Stimulated activated CD8-positive, alpha-beta memory T cell treated with anti-CD3 and anti-CD28 coated beads, Interleukin-4, amount 100 ng/mL, for 24 hours (primary cell): Measurements from ENCODE around the gene SRD5A1.

Source experiments
- DNase-seq: peaks from one replicate; pipeline ENCODE4 v3.0.0-alpha.2; 2020; ENCODE audit warnings: low read depth

SRD5A1 gene

GRCh38 chr5:6686501-6686900, 53.3 kb downstream of the SRD5A1 start:
- no peak for DNase-seq

DNA sequence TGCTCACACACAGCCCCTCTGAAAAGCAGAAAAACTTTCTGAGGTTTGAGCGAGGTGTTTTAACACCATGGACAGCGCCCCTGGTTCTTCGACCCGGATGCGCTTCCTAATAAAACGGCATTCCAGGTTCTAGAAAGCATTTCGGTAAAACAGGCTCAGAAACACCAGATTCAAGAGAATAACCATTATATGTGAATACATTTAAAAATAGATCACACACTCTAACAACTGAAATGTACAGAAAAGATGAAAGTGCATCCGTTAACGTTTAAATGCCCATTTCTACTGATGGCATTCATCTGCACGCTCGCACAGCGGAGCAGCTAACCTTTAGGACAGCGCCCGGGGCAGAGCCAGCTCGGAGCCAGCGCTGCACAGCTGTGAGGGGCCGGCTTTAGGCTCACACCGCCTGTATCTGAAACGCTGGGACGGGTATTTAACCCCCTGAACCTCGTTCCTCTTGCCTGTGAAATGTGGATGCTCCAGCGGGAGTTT, 53.7 kb downstream of the SRD5A1 start:
- DNase-seq: no peak

DNA sequence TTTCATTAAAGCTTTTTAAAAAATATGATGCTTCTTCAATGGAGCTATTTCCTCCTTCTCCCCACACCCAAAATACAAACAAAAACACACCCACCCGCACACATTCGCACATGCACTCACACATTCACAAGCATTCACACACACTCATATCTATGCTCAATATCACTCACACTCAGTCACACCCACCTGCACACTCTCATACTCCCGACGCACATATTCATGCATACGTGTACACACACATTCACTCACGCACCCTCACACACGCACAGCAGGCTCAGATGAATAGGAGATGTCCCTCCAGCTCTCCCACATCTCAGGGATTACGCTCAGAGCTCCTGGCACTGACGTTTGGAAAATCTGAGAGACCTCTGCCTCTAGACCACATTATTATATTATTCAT, 54.3 kb downstream of the SRD5A1 start:
- DNase-seq: no peak

- no peak for DNase-seq
These were observed 59.7 kb downstream of the SRD5A1 start for GRCh38 chr5:6692906-6693305.

- no peak for DNase-seq
These were observed 65.5 kb downstream of the SRD5A1 start for GRCh38 chr5:6698696-6699095.

GRCh38 chr5:6699357-6699756, 66.1 kb downstream of the SRD5A1 start:
- DNase-seq: no peak

- no peak for DNase-seq
These were observed 66.9 kb downstream of the SRD5A1 start for GRCh38 chr5:6700074-6700684.

- DNase-seq: no peak
These were observed 67.6 kb downstream of the SRD5A1 start for GRCh38 chr5:6700685-6701355.

DNA sequence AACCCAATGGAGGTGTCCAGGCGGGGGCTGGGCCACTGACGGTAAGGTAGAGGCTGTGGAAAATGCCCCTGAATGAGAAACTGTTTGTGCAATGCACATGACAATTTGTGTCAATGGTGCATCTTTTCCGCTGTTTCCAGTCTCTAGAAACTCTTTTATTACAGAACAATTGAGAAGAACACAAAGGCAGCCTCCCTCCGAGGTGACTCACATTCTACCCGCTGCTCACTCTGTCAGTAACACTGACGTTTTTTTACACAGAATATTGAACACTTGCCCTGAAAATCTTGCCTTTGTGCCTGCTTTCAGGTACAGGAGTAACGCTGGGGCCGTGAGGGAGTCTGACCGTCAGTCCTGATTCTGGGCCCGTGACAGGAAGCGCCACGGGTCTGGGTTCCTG, 68.3 kb downstream of the SRD5A1 start:
- DNase-seq: no peak

- DNase-seq: no peak
These were observed 69.4 kb downstream of the SRD5A1 start for GRCh38 chr5:6702633-6703032.

GRCh38 chr5:6703806-6704205, 70.6 kb downstream of the SRD5A1 start:
- no peak for DNase-seq

DNA sequence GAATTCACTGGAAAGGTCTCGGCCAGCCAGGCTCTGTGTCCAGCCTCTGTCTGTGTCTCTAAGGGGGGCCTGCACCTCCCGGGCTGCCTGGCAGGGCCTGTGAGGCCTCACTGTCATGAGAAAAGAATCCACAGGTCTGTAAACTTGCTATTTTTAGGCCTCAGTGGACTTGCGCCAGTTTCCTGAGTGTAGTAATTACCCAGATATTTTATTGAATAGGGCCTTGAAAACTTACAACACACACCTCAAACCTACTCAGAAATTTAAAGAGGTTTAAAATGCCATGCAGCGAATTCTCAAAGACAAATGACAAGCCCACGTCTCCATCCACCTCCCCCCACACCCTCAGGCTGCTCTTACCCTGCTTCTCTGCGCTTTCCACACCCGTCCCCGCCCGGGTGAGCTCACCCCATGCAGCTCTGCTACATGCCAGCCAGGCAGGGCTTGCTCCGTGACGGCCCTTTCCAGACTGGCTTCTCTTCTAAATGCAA, 71.2 kb downstream of the SRD5A1 start:
- no peak for DNase-seq

DNA sequence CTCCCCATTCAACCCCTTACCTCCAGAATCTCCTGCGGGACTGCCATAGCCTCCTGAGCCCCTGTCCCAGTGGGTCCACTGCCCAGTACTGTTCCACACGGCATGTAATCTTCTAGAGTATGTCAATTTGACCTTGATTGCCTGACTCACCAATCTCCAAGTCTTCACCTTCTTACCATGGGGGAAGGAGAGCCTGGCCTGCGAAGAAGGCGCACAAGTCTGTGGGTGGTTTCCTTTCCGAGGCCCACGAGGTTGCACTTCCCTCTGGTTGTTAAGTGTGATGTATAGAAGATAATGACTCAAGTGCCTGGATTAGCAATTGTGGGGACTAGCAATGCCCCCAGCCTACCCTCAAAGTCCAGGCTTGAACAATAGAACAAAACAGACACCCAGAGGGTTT, 71.8 kb downstream of the SRD5A1 start:
- DNase-seq: no peak

DNA sequence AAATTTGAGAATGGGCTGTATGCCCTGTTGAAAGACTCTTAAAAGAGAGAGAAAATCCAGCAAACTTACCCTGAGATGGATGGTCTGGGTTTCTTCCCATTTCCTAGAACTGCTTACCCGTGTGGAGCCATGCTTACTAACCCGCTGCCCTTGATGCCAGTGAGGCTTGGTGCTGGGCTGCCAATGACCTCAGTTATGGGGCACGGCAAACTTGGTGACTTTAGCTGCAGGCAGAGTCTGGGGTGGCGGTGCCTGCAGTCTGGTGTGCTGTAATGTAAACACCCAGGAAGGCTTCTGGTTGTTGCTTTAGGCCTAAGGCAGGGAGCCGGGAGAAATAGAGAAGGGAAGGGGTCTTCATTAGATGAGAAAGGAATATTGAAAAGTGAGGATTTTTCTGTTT, 72.7 kb downstream of the SRD5A1 start:
- no peak for DNase-seq

GRCh38 chr5:6707852-6708251, 74.6 kb downstream of the SRD5A1 start:
- no peak for DNase-seq

DNA sequence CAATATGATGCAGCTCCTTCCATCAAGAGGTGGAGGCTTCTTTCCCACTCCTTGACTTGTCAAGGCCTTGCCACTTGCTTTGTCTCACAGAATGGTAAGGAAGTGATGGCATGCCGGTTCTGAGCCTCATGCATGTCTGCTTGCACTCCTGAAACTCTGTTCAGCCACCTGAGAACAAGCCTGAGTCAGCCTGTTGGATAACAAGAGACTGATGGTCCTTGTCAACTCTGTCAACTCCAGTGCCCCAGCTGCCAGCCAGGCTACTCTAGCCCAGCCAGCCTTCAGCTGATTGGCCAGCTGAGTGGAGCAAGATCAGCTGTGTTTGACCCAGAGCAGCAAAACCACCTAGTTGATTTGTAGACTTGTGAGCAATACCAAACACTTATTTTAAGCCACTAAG, 75.6 kb downstream of the SRD5A1 start:
- DNase-seq: no peak

- no peak for DNase-seq
These were observed 76.8 kb downstream of the SRD5A1 start for GRCh38 chr5:6710070-6710469.

- DNase-seq: no peak
These were observed 77.5 kb downstream of the SRD5A1 start for GRCh38 chr5:6710551-6711318.

GRCh38 chr5:6711409-6712141, 78.3 kb downstream of the SRD5A1 start:
- no peak for DNase-seq

DNA sequence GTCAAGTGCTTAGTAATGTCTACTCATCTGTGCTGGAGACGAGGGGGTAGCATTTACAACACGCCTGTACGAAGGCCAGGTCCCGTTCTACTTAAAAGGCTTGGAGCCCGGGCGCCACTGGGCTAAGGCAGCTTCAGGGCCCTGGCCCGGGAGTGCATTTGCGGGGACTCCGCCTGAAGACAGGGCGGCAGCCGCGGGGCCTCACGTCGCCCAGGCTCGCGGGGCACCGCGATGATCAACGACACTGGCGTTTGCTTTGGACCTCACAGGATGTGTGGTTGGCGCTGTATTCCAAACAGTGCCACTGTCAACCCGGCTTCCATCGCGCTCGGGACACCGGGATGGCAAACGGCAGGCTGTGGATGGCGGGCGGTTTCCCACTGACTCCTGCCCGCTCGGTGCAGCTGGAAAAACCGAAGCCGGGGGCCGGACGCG, 78.9 kb downstream of the SRD5A1 start:
- DNase-seq: peak; percentile 40

GRCh38 chr5:6712577-6713273, 79.5 kb downstream of the SRD5A1 start:
- DNase-seq: peak; percentile 96
